Esophagus squamous epithelium (tissue), 4 donors: Measurements from ENCODE around the gene LCN10.

ENCODE experiments used
- CTCF ChIP-seq, 6 experiments: fragments of 450-650 bp in 4 of 6; fragments of 200-600 bp in 2 of 6; sonication (generic) in 2 of 6; IDR thresholded peaks; one replicate each; pipeline ENCODE4 v1.5.1; 2016 to 2019; ENCODE audit warnings: antibody characterized with exemption in 6 of 6, mild to moderate bottlenecking in 4 of 6, moderate library complexity in 4 of 6
- POLR2A ChIP-seq, 4 donors: fragments of 450-650 bp; IDR thresholded peaks; one replicate each; pipeline ENCODE4 v1.6.1; 2017; ENCODE audit warnings: antibody characterized with exemption in 4 of 4, mild to moderate bottlenecking in 4 of 4, moderate library complexity in 3 of 4

DNA sequence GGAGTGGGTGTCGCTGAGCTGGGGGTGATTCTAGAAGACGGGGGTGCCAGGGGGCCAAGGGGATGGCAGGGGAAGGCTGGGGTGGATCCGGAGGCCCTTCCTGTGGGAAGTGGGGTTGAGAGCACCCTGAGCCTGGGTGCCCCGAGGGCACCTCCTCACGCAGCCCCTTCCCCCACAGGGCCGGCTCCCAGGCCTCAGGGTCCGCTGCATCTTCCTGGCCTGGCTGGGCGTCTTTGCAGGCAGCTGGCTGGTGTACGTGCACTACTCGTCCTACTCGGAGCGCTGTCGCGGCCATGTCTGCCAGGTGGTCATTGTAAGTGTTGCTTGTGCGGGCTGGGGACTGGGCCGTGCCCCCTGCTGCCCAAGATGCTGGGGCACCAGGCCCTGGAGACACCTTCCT, 25.3 kb downstream of the LCN10 start:
- TF ChIP-seq CTCF (IDR thresholded peaks at IDR 0.05) (no peak), POLR2A (IDR thresholded peaks at IDR 0.05) (no peak)
